ENCODE results near the gene SNED1.

SNED1 gene

GRCh38 chr2:241005569-241005968 lies 7.2 kb downstream of the SNED1 start:
- H3K36me3 ChIP-seq = no peaks in the 10 kb centered on the region
- H3K9me3 ChIP-seq (ENCODE audit: severe bottlenecking) = peaks cover 10% of the 10 kb centered on the region
- DNase-seq = no peak
- H3K4me3 ChIP-seq (ENCODE audit: low read depth, low read length) = no peak overlapping the region
- no peak overlapping the region for H3K27ac ChIP-seq
- TF ChIP-seq CTCF (IDR thresholded peaks at IDR 0.05; ENCODE audit: low read depth, low read length) = no peak
- H3K27me3 ChIP-seq (ENCODE audit: insufficient read depth, low read depth, severe bottlenecking) = no peaks in the 10 kb centered on the region

- Histone ChIP-seq H3K9me3 (ENCODE audit: severe bottlenecking) (peaks cover 10% of the 10 kb centered on the region), H3K4me3 (ENCODE audit: low read depth, low read length) (no peak overlapping the region), H3K36me3 (no peaks in the 10 kb centered on the region), H3K27ac (no peak overlapping the region), H3K27me3 (ENCODE audit: insufficient read depth, low read depth, severe bottlenecking) (no peaks in the 10 kb centered on the region)
- no peak for DNase-seq
- TF ChIP-seq CTCF (IDR thresholded peaks at IDR 0.05; ENCODE audit: low read depth, low read length) = no peak
Observed at GRCh38 chr2:241006412-241006811, 8.0 kb downstream of the SNED1 start.

- no peak for DNase-seq
- no peaks in the 10 kb centered on the region for H3K36me3 ChIP-seq
- TF ChIP-seq CTCF (IDR thresholded peaks at IDR 0.05; ENCODE audit: low read depth, low read length) = no peak
Observed at GRCh38 chr2:241007111-241007510, 8.7 kb downstream of the SNED1 start.

GRCh38 chr2:241007880-241008710 lies 9.7 kb downstream of the SNED1 start:
- no peaks in the 10 kb centered on the region for H3K36me3 ChIP-seq
- H3K27me3 ChIP-seq (ENCODE audit: insufficient read depth, low read depth, severe bottlenecking) = no peaks in the 10 kb centered on the region
- no peak overlapping the region for H3K27ac ChIP-seq
- DNase-seq = no peak
- H3K9me3 ChIP-seq (ENCODE audit: severe bottlenecking) = peaks cover 10% of the 10 kb centered on the region
- H3K4me3 ChIP-seq (ENCODE audit: low read depth, low read length) = no peak overlapping the region
- no peak for TF ChIP-seq CTCF (IDR thresholded peaks at IDR 0.05; ENCODE audit: low read depth, low read length)

More at GRCh38 chr2:241007111-241007510, 8.7 kb downstream of the SNED1 start:
- Histone ChIP-seq H3K9me3 (ENCODE audit: severe bottlenecking) (peaks cover 10% of the 10 kb centered on the region), H3K27me3 (ENCODE audit: insufficient read depth, low read depth, severe bottlenecking) (no peaks in the 10 kb centered on the region), H3K27ac (no peak overlapping the region), H3K4me3 (ENCODE audit: low read depth, low read length) (no peak overlapping the region)

GRCh38 chr2:241008711-241009121 lies 10.3 kb downstream of the SNED1 start:
- Histone ChIP-seq H3K27me3 (ENCODE audit: insufficient read depth, low read depth, severe bottlenecking) (no peaks in the 10 kb centered on the region), H3K4me3 (ENCODE audit: low read depth, low read length) (no peak overlapping the region), H3K9me3 (ENCODE audit: severe bottlenecking) (peaks cover 10% of the 10 kb centered on the region), H3K36me3 (no peaks in the 10 kb centered on the region), H3K27ac (no peak overlapping the region)
- no peak for TF ChIP-seq CTCF (IDR thresholded peaks at IDR 0.05; ENCODE audit: low read depth, low read length)
- no peak for DNase-seq

GRCh38 chr2:241009191-241009590 lies 10.8 kb downstream of the SNED1 start:
- H3K27ac ChIP-seq = no peak overlapping the region
- no peak for DNase-seq
- no peak overlapping the region for H3K4me3 ChIP-seq (ENCODE audit: low read depth, low read length)

More at GRCh38 chr2:241009191-241009590, 10.8 kb downstream of the SNED1 start:
- Histone ChIP-seq H3K9me3 (ENCODE audit: severe bottlenecking) (peaks cover 7% of the 10 kb centered on the region), H3K36me3 (no peaks in the 10 kb centered on the region), H3K27me3 (ENCODE audit: insufficient read depth, low read depth, severe bottlenecking) (no peaks in the 10 kb centered on the region)
- no peak for TF ChIP-seq CTCF (IDR thresholded peaks at IDR 0.05; ENCODE audit: low read depth, low read length)

All from WERI-Rb-1 (cell line).